ENCODE data around the gene DCST2. TPM values are rescaled to one million over a fixed set of nuclear protein-coding genes. Genes with fewer than 3 reads are reported as not detected.

DCST2 gene
- total and polyA plus RNA-seq, 9 of the 15 experiments (the other 6 are each of a cell fraction or from before 2014, with no cell fraction given) = 0.09 to 0.49 (median 0.11) TPM; not detected in 3

DNA sequence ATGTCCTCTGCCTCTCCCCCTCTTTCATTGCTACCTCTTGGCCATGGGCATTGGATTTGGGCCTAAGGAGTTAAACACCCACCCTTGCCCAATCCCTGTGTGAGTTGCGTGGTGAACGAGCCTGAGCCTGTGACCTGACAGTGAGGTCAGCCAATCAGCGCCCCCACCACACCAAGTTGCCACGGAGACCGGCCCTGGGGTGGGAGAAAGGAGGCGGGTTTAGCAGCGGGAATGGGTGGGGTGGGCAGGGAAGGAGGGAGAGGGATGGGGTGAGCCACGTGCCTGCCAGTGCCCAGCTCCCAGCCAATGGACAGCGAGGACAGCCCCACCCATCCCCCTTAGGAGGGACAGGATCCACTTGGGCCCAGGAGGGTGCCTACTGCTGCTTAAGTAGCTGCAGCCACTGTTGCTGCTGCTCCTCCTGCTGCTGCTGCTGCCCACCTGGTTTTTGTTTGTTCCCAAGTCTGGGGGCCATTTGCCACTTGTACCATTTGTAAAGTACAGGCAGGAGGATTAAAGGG is 21.5 kb downstream of the DCST2 start (continued):
- TF ChIP-seq, protein P1, sequence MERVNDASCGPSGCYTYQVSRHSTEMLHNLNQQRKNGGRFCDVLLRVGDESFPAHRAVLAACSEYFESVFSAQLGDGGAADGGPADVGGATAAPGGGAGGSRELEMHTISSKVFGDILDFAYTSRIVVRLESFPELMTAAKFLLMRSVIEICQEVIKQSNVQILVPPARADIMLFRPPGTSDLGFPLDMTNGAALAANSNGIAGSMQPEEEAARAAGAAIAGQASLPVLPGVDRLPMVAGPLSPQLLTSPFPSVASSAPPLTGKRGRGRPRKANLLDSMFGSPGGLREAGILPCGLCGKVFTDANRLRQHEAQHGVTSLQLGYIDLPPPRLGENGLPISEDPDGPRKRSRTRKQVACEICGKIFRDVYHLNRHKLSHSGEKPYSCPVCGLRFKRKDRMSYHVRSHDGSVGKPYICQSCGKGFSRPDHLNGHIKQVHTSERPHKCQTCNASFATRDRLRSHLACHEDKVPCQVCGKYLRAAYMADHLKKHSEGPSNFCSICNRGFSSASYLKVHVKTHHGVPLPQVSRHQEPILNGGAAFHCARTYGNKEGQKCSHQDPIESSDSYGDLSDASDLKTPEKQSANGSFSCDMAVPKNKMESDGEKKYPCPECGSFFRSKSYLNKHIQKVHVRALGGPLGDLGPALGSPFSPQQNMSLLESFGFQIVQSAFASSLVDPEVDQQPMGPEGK (CRISPR knock-in tag; IDR thresholded peaks at IDR 0.05; ENCODE audit: borderline replicate concordance) = no peak
- TF ChIP-seq, protein P2, sequence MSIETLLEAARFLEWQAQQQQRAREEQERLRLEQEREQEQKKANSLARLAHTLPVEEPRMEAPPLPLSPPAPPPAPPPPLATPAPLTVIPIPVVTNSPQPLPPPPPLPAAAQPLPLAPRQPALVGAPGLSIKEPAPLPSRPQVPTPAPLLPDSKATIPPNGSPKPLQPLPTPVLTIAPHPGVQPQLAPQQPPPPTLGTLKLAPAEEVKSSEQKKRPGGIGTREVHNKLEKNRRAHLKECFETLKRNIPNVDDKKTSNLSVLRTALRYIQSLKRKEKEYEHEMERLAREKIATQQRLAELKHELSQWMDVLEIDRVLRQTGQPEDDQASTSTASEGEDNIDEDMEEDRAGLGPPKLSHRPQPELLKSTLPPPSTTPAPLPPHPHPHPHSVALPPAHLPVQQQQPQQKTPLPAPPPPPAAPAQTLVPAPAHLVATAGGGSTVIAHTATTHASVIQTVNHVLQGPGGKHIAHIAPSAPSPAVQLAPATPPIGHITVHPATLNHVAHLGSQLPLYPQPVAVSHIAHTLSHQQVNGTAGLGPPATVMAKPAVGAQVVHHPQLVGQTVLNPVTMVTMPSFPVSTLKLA (conservative IDR thresholded peaks at IDR 0.05) = peak; percentile 44 to 52; a peak in 2 of 4 replicates
- TF ChIP-seq, protein P3, sequence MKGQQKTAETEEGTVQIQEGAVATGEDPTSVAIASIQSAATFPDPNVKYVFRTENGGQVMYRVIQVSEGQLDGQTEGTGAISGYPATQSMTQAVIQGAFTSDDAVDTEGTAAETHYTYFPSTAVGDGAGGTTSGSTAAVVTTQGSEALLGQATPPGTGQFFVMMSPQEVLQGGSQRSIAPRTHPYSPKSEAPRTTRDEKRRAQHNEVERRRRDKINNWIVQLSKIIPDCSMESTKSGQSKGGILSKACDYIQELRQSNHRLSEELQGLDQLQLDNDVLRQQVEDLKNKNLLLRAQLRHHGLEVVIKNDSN (CRISPR knock-in tag; IDR thresholded peaks at IDR 0.05) = peak; percentile 53
- TF ChIP-seq RAD51 (IDR thresholded peaks at IDR 0.05; ENCODE audit: borderline replicate concordance, low read depth) = 0 out of 2 replicates have a peak, but pooled peaks have one; percentile 29
- TF ChIP-seq, protein P4, sequence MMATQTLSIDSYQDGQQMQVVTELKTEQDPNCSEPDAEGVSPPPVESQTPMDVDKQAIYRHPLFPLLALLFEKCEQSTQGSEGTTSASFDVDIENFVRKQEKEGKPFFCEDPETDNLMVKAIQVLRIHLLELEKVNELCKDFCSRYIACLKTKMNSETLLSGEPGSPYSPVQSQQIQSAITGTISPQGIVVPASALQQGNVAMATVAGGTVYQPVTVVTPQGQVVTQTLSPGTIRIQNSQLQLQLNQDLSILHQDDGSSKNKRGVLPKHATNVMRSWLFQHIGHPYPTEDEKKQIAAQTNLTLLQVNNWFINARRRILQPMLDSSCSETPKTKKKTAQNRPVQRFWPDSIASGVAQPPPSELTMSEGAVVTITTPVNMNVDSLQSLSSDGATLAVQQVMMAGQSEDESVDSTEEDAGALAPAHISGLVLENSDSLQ (IDR thresholded peaks at IDR 0.05) = peak; percentile 95
- TF ChIP-seq, protein P5, sequence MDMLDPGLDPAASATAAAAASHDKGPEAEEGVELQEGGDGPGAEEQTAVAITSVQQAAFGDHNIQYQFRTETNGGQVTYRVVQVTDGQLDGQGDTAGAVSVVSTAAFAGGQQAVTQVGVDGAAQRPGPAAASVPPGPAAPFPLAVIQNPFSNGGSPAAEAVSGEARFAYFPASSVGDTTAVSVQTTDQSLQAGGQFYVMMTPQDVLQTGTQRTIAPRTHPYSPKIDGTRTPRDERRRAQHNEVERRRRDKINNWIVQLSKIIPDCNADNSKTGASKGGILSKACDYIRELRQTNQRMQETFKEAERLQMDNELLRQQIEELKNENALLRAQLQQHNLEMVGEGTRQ (CRISPR knock-in tag; IDR thresholded peaks at IDR 0.05) = peak; percentile 48

Measured in K562 (cell line).